Left ventricle myocardium inferior (tissue), 1 donor: ENCODE data around the gene CASKIN1. TPM values are rescaled to one million over a fixed set of nuclear protein-coding genes. Genes with fewer than 3 reads are reported as not detected.
A peak's percentile ranks its signal among the peaks of the same experiment; 100 is the strongest.

Experiments
- DNase-seq: peaks from one replicate; pipeline ENCODE4 v3.0.0-alpha.2; 2020
- H3K27ac ChIP-seq: fragments of 200-600 bp; replicated peaks from 2 replicates; pipeline ENCODE4 v1.8.0; 2021
- H3K27me3 ChIP-seq: fragments of 200-600 bp; 2 replicates; pipeline ENCODE4 v1.8.0; 2021; ENCODE audit warnings: low read depth
- H3K36me3 ChIP-seq: fragments of 200-600 bp; 2 replicates; pipeline ENCODE4 v1.8.0; 2021
- H3K4me1 ChIP-seq: fragments of 200-600 bp; 2 replicates; pipeline ENCODE4 v1.8.0; 2021
- H3K4me3 ChIP-seq: fragments of 200-600 bp; 2 replicates; pipeline ENCODE4 v1.8.0; 2021; ENCODE audit warnings: mild to moderate bottlenecking, moderate library complexity
- H3K9me3 ChIP-seq: fragments of 200-600 bp; replicated peaks from 2 replicates; pipeline ENCODE4 v1.8.0; 2021
- intact Hi-C: fragments of 100-400 bp; cut with micrococcal nuclease; formaldehyde crosslinking; loops from one replicate; pipeline ENCODE4 v1.11.0; 2022
- total RNA-seq: library from RNA; stranded (reverse); fragmentation: NEBNext Ultra II Directional; extraction: Animal tissue kit (Norgen Biotek cat#: 25700); gene quantifications from one replicate; pipeline ENCODE4 v1.2.1, GENCODE V29; 2021
- TF ChIP-seq, protein P1 (sequence below): fragments of 200-600 bp; IDR thresholded peaks from 2 replicates; pipeline ENCODE4 v1.8.0; 2021; ENCODE audit warnings: antibody characterized with exemption, mild to moderate bottlenecking, borderline replicate concordance
- donor health status: DM: no; HTN: yes; CAD: no; lungs with severe emphysema.

The CASKIN1 gene
- total RNA-seq, 1 donor from 2014 or later = 4.0 TPM

DNA sequence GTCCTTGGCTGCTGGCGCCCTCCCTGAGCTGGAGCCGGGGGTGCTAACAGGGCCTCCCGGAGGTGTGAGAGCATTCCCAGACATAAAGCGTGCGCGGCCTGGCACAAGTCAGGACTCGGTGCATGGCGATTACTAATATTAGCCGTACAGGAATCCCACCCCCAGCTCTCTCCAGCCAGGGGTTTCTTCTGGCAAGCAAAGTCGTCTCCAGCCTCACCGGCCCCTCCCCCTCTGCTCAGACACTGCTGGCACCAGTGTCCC is 5.0 kb downstream of the CASKIN1 start:
- no peaks in the 10 kb centered on the region for H3K36me3 ChIP-seq
- H3K27ac ChIP-seq = peak overlapping the region; percentile 45
- H3K4me1 ChIP-seq = peaks cover 16% of the 10 kb centered on the region
- no peak overlapping the region for H3K4me3 ChIP-seq
- peaks cover 36% of the 10 kb centered on the region for H3K27me3 ChIP-seq
- TF ChIP-seq, protein P1, sequence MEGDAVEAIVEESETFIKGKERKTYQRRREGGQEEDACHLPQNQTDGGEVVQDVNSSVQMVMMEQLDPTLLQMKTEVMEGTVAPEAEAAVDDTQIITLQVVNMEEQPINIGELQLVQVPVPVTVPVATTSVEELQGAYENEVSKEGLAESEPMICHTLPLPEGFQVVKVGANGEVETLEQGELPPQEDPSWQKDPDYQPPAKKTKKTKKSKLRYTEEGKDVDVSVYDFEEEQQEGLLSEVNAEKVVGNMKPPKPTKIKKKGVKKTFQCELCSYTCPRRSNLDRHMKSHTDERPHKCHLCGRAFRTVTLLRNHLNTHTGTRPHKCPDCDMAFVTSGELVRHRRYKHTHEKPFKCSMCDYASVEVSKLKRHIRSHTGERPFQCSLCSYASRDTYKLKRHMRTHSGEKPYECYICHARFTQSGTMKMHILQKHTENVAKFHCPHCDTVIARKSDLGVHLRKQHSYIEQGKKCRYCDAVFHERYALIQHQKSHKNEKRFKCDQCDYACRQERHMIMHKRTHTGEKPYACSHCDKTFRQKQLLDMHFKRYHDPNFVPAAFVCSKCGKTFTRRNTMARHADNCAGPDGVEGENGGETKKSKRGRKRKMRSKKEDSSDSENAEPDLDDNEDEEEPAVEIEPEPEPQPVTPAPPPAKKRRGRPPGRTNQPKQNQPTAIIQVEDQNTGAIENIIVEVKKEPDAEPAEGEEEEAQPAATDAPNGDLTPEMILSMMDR = no peak
- no peaks in the 10 kb centered on the region for H3K9me3 ChIP-seq
- intact Hi-C loops = no loop called here
- no peak for DNase-seq

DNA sequence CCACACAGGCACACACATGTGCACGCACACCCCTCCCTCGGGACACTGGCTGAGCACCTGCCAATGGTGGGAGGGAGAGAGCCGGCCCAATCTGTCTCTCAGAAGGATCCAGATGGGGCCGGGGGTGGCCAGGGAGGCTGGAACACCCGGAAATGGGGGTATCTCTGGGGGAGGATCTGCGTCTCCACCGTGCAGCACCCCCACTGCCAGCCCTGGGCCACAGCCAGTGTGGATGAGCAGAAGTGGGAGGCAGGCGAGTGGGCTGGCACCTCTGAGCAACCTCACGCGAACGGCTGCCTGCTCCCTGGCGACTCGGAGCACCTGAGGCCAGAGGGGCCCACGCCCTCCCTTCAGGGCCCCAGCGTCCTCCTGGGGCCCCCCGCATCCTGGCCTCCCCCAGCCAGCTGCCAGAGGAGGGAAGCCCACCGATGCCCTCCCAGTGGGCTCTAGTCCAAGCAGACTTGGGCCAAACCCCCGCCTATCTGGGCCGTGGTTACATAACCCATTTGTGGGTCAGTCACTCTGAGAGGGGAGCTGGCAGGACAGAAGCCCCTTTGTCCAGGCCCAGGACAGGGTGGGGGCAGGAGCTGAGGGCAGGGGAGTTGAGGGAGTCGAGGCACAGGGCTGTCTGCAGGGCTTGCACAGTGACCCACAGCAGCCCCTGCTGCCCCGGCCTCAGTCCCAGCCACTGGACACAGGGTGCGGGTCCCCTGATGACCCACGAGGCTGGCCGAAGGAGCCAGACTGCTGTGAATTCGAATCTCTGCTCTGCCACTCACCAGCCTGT is 5.6 kb downstream of the CASKIN1 start:
- peaks cover 32% of the 10 kb centered on the region for H3K27me3 ChIP-seq
- intact Hi-C loops = no loop called here

DNA sequence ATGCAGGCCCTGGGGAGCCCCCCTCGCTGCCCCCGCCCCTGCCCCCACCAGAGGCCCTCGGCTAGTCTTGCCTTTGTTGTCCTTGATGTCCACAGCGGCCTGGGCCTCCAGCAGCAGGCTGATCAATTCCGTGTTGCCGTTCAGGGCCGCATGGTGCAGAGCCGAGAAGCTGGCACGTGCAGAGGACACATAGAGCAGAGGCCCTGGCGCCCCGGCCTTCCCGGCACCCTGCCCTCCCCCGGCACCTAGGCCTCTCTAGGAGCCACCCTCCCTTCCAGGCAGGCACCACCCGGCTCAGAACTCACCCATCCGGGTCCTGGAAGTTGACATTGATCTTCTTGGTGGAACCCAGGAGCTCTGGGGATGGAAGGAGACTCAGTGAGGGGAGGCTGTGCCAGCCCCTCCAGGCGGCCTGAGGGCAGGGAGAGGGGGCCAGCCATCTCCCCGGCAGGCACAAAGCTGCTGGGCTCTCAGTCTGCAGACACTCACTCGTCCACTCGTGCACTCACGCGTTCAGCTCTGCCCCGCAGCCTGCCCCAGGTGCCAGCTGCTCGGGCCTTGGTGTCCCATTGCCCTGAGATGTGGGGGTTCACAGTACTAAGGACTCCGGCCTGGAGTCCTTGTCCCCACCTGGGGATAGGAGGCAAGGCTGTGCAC is 6.3 kb downstream of the CASKIN1 start:
- TF ChIP-seq, protein P1 = no peak
- no peaks in the 10 kb centered on the region for H3K36me3 ChIP-seq
- no peaks in the 10 kb centered on the region for H3K9me3 ChIP-seq
- H3K4me3 ChIP-seq = no peak overlapping the region
- no peak for DNase-seq
- peaks cover 25% of the 10 kb centered on the region for H3K27me3 ChIP-seq
- intact Hi-C loops = no loop called here
- no peak overlapping the region for H3K27ac ChIP-seq
- peaks cover 6% of the 10 kb centered on the region for H3K4me1 ChIP-seq

More for the DNA sequence above, 5.6 kb downstream of the CASKIN1 start:
- DNase-seq = no peak
- Histone ChIP-seq H3K9me3 (no peaks in the 10 kb centered on the region), H3K36me3 (no peaks in the 10 kb centered on the region), H3K4me3 (no peak overlapping the region), H3K4me1 (peaks cover 13% of the 10 kb centered on the region), H3K27ac (peak overlapping the region; percentile 45)
- TF ChIP-seq, protein P1 = no peak

DNA sequence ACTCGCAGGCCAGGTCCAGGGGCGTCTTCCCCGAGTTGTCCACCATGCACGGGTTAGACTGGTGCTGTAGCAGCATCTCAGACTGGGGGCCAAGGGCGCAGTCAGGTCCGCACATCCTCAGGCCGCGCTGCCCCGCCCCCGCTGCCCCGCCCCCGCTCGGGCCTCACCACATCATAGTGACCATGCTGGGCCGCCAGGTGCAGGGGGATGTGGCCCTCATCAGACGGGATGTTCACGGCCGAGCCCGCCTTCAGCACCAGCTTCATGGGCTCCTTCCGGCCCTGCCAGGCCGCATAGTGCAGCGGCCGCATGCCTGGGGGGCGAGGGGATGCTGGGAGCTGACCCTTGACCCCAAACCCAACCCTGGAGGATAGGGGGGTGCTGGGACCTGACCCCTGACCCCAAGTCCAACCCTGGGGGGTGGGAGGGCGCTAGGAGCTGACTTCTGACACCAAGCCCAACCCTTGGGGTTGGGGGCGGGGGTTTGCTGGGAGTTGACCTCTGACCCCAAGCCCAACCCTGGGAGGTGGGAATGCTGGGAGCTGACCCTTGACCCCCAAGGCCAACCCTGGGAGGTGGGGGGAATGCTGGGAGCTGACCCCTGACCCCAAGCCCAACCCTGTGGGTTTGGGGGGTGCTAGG is 7.0 kb downstream of the CASKIN1 start:
- Histone ChIP-seq H3K27ac (no peak overlapping the region), H3K4me3 (no peak overlapping the region), H3K4me1 (peaks cover 4% of the 10 kb centered on the region), H3K27me3 (peaks cover 17% of the 10 kb centered on the region), H3K9me3 (no peaks in the 10 kb centered on the region), H3K36me3 (no peaks in the 10 kb centered on the region)
- no peak for DNase-seq
- TF ChIP-seq, protein P1 = no peak
- intact Hi-C loops = no loop called here

DNA sequence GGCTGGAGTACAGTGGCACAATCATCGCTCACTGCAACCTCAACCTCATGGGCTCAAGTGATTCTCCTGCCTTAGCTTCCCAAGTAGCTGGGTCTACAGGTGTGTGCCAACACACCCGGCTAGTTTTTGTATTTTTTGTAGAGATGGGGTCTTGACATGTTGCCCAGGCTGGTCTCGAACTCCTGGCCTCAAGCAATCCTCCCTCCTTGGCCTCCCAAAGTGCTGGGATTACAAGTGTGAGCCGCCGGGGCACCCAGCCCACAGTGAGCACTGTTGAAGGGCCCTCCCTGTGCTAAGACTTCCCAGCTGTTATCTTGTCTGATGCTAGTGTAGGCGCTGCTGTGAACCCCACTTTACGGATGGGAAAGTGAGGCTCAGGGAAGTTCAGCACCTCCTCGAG is 8.0 kb downstream of the CASKIN1 start:
- intact Hi-C loops = no loop called here
- peaks cover 4% of the 10 kb centered on the region for H3K4me1 ChIP-seq
- H3K36me3 ChIP-seq = no peaks in the 10 kb centered on the region
- peaks cover 7% of the 10 kb centered on the region for H3K27me3 ChIP-seq
- H3K4me3 ChIP-seq = no peak overlapping the region
- no peak overlapping the region for H3K27ac ChIP-seq
- no peaks in the 10 kb centered on the region for H3K9me3 ChIP-seq
- TF ChIP-seq, protein P1 = no peak
- DNase-seq = no peak
